ENCODE measurements around the gene KAZALD1.

DNA sequence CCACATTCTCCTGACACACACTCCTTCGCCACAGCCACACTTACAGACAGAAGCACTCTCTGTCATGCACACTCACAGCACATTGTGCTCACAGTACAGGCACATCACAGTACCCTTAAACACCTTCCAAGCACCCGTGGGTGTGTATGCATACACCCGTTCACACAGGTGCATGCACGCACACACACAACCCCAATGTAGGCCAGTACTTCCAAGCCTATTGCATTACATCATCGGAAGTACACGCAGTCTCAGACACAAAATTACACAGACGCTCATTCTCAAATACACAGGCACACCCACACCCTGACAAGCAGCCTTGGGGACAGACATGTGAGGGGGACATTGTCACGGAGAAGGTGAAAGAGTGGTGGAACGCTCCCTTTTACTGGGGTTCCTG, 11.1 kb downstream of the KAZALD1 start:
- TF ChIP-seq CTCF (IDR thresholded peaks at IDR 0.05) (no peak), POLR2A (IDR thresholded peaks at IDR 0.05) (no peak)
